Caco-2 (cell line): ENCODE data around the gene PLEKHA5. TPM values are rescaled to one million over a fixed set of nuclear protein-coding genes. Genes with fewer than 3 reads are reported as not detected.
A peak's percentile ranks its signal among the peaks of the same experiment; 100 is the strongest.

ENCODE experiments used
- BruUV-seq: library from RNA; stranded (reverse); fragments of 400-500 nt; replicated peaks from 2 replicates; lab custom pipeline; 2021; lab: Mats Ljungman, UMichigan
- CTCF ChIA-PET: fragments of 300-600 bp; sonication (Branson Sonifier 250); formaldehyde crosslinking; loops from one replicate; lab custom pipeline; 2022; ENCODE audit warnings: antibody characterized with exemption; lab: Charles Lee
- POLR2A ChIA-PET: fragments of 300-600 bp; sonication (Branson Sonifier 250); formaldehyde crosslinking; loops from one replicate; lab custom pipeline; 2022; ENCODE audit warnings: antibody characterized with exemption; lab: Charles Lee
- DNase-seq, 2 experiments: peaks; one replicate each; pipeline versions ENCODE4 v3.0.0 to v3.0.0-alpha.2; 2020 to 2022
- H3K27me3 ChIP-seq: replicated peaks from 2 replicates; pipeline ENCODE4 v1.6.0; 2011; ENCODE audit warnings: low read length; ENCODE audit not compliant: control insufficient read depth, insufficient read depth
- H3K36me3 ChIP-seq: 2 replicates; pipeline ENCODE4 v1.5.1; 2011; ENCODE audit warnings: low read length; ENCODE audit not compliant: control insufficient read depth, insufficient read depth
- H3K4me1 ChIP-seq: fragments of 250-450 bp; sonication (Bioruptor Pico); 2 replicates; pipeline ENCODE4 v1.5.1; 2020; ENCODE audit warnings: mild to moderate bottlenecking
- H3K4me3 ChIP-seq: 2 replicates; pipeline ENCODE4 v1.5.1; 2011; ENCODE audit warnings: low read depth, mild to moderate bottlenecking, control low read depth, low read length
- H3K9me3 ChIP-seq: fragments of 250-450 bp; sonication (Bioruptor Pico); 2 replicates; pipeline ENCODE4 v1.5.1; 2020; ENCODE audit warnings: mild to moderate bottlenecking, moderate library complexity
- H3K27ac Mint-ChIP-seq: one replicate; pipeline ENCODE4 v1.8.0; 2022; ENCODE audit warnings: mixed read lengths; ENCODE audit not compliant: unreplicated experiment
- H3K27me3 Mint-ChIP-seq: one replicate; pipeline ENCODE4 v1.8.0; 2022; ENCODE audit warnings: mixed read lengths; ENCODE audit not compliant: insufficient read depth, unreplicated experiment
- H3K36me3 Mint-ChIP-seq: one replicate; pipeline ENCODE4 v1.8.0; 2022; ENCODE audit warnings: mild to moderate bottlenecking, mixed read lengths; ENCODE audit not compliant: insufficient read depth, unreplicated experiment
- H3K4me1 Mint-ChIP-seq: one replicate; pipeline ENCODE4 v1.8.0; 2022; ENCODE audit warnings: low read depth, mixed read lengths; ENCODE audit not compliant: unreplicated experiment
- H3K4me3 Mint-ChIP-seq: one replicate; pipeline ENCODE4 v1.8.0; 2022; ENCODE audit warnings: mild to moderate bottlenecking, moderate library complexity, mixed read lengths; ENCODE audit not compliant: unreplicated experiment
- H3K9me3 Mint-ChIP-seq: one replicate; pipeline ENCODE4 v1.8.0; 2022; ENCODE audit warnings: mixed read lengths; ENCODE audit not compliant: unreplicated experiment
- CTCF ChIP-seq, 2 experiments: fragments of 200-600 bp in 1 of 2; IDR thresholded peaks; 1 replicate in 1 of 2; 2 replicates in 1 of 2; pipeline versions ENCODE4 v1.5.1 to v1.8.0; 2011 to 2022; ENCODE audit warnings: antibody characterized with exemption in 1 of 2, control low read depth in 1 of 2, inconsistent platforms in 1 of 2, low read depth in 1 of 2, low read length in 1 of 2, mild to moderate bottlenecking in 1 of 2, moderate library complexity in 1 of 2; ENCODE audit not compliant: insufficient read depth in 1 of 2, severe bottlenecking in 1 of 2, unreplicated experiment in 1 of 2
- intact Hi-C: fragments of 100-400 bp; cut with micrococcal nuclease; formaldehyde crosslinking; loops from one replicate; pipeline ENCODE4 v1.10.0; 2022; ENCODE audit not compliant: unreplicated experiment
- total RNA-seq: library from RNA; stranded (reverse); gene quantifications from 2 replicates; pipeline ENCODE4 v1.2.3, GENCODE V29; 2022

PLEKHA5 gene
- total RNA-seq, 1 experiment from 2014 or later, result 69.1 TPM

- intact Hi-C loops, result no loop called here
- no peak overlapping the region for H3K27ac Mint-ChIP-seq
- CTCF ChIA-PET, result no interaction called here
Observed at GRCh38 chr12:19351346-19351745, 221.8 kb downstream of the PLEKHA5 start.

GRCh38 chr12:19369691-19370148 is 240.2 kb downstream of the PLEKHA5 start:
- peak in 1 of 2 experiments; percentile 12 for DNase-seq
- Histone ChIP-seq H3K9me3 (no peaks in the 10 kb centered on the region), H3K27me3 (no peaks in the 10 kb centered on the region), H3K4me1 (no peaks in the 10 kb centered on the region), H3K4me3 (no peak overlapping the region), H3K36me3 (no peaks in the 10 kb centered on the region; the same call in none of the 2 replicates)
- TF ChIP-seq CTCF (IDR thresholded peaks at IDR 0.05; ENCODE audit: insufficient read depth in 1 of 2, low read depth in 1 of 2, low read length in 1 of 2, severe bottlenecking in 1 of 2, unreplicated experiment in 1 of 2), result no peak
- Mint-ChIP-seq H3K9me3 (no peaks in the 10 kb centered on the region), H3K4me3 (no peak overlapping the region), H3K36me3 (peaks cover 93% of the 10 kb centered on the region), H3K27ac (no peak overlapping the region), H3K27me3 (no peaks in the 10 kb centered on the region), H3K4me1 (no peaks in the 10 kb centered on the region)
- CTCF ChIA-PET, result no interaction called here
- intact Hi-C loops, result no loop called here
- POLR2A ChIA-PET, result no interaction called here
- BruUV-seq, result no TSS peak

More at GRCh38 chr12:19351346-19351745, 221.8 kb downstream of the PLEKHA5 start:
- Histone ChIP-seq H3K27me3 (no peaks in the 10 kb centered on the region), H3K4me3 (no peak overlapping the region), H3K4me1 (no peaks in the 10 kb centered on the region), H3K9me3 (peaks cover 6% of the 10 kb centered on the region), H3K36me3 (no peaks in the 10 kb centered on the region; the same call in none of the 2 replicates)
- no TSS peak for BruUV-seq
- H3K27me3 Mint-ChIP-seq, result no peaks in the 10 kb centered on the region
- DNase-seq, result no peak
- H3K4me3 Mint-ChIP-seq, result no peak overlapping the region
- no peaks in the 10 kb centered on the region for H3K9me3 Mint-ChIP-seq
- POLR2A ChIA-PET, result no interaction called here
- H3K4me1 Mint-ChIP-seq, result no peaks in the 10 kb centered on the region
- TF ChIP-seq CTCF (IDR thresholded peaks at IDR 0.05; ENCODE audit: insufficient read depth in 1 of 2, low read depth in 1 of 2, low read length in 1 of 2, severe bottlenecking in 1 of 2, unreplicated experiment in 1 of 2), result no peak
- peaks cover 96% of the 10 kb centered on the region for H3K36me3 Mint-ChIP-seq

DNA sequence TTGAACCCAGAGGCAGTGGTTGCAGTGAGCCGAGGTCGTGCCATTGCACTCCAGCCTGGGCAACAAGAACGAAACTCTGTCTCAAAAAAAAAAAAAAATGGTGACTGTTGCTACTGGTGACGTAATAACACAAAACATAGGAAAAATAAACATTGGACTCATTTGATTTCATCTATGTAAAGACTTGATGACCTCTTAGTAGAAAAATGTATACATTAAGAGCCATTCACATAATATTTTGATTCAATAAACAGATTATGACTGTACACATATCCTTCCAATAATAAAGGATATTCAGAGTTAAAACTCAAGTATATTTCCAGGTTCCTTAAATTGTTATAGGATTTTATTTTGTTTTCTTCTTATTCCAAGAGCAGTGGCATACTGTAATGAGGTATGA is 244.1 kb downstream of the PLEKHA5 start:
- Histone ChIP-seq H3K4me3 (no peak overlapping the region), H3K4me1 (no peaks in the 10 kb centered on the region), H3K27me3 (no peaks in the 10 kb centered on the region), H3K36me3 (peaks cover 1% of the 10 kb centered on the region; the same call in 1 of the 2 replicates), H3K9me3 (no peaks in the 10 kb centered on the region)
- Mint-ChIP-seq H3K4me1 (no peaks in the 10 kb centered on the region), H3K36me3 (peaks cover 87% of the 10 kb centered on the region), H3K9me3 (no peaks in the 10 kb centered on the region), H3K27ac (no peak overlapping the region), H3K4me3 (no peak overlapping the region), H3K27me3 (no peaks in the 10 kb centered on the region)
- ChIA-PET CTCF (interaction anchor here (0.7 kb wide), 1 partner anchor 146 kb away, joined by 4 read pairs; no protein-coding TSS in a partner anchor), POLR2A (no interaction called here)
- intact Hi-C loops, result no loop called here
- no peak for TF ChIP-seq CTCF (IDR thresholded peaks at IDR 0.05; ENCODE audit: insufficient read depth in 1 of 2, low read depth in 1 of 2, low read length in 1 of 2, severe bottlenecking in 1 of 2, unreplicated experiment in 1 of 2)
- BruUV-seq, result no TSS peak
- no peak for DNase-seq
